ENCODE measurements around the gene LTBP1. TPM values are rescaled to one million over a fixed set of nuclear protein-coding genes. Genes with fewer than 3 reads are reported as not detected.
"Not testable (repeated sequence)": the region's sequence is repeated elsewhere in the genome, so short reads cannot be mapped to it uniquely, and the experiment has no call there.

Gene LTBP1
- total RNA-seq, 1 donor = 33.7 TPM

- H3K4me3 ChIP-seq (ENCODE audit: low read depth, low read length) = no peak overlapping the region
- no peak for TF ChIP-seq CTCF (IDR thresholded peaks at IDR 0.05; ENCODE audit: insufficient read depth, low read depth, low read length)
- no peak for DNase-seq (ENCODE audit: low read depth)
Observed at GRCh38 chr2:33230842-33231241, 284.1 kb downstream of the LTBP1 start.

GRCh38 chr2:33235559-33235958 lies 288.8 kb downstream of the LTBP1 start:
- H3K4me3 ChIP-seq (ENCODE audit: low read depth, low read length); DNase-seq (ENCODE audit: low read depth): not testable (repeated sequence)

- H3K4me3 ChIP-seq (ENCODE audit: low read depth, low read length) = no peak overlapping the region
- peak; percentile 78 for DNase-seq (ENCODE audit: low read depth)
- TF ChIP-seq CTCF (IDR thresholded peaks at IDR 0.05; ENCODE audit: insufficient read depth, low read depth, low read length) = no peak
Observed at GRCh38 chr2:33236482-33237385, 290.0 kb downstream of the LTBP1 start.

GRCh38 chr2:33238111-33238510 lies 291.4 kb downstream of the LTBP1 start:
- no peak for TF ChIP-seq CTCF (IDR thresholded peaks at IDR 0.05; ENCODE audit: insufficient read depth, low read depth, low read length)
- peak; percentile 88 for DNase-seq (ENCODE audit: low read depth)
- no peak overlapping the region for H3K4me3 ChIP-seq (ENCODE audit: low read depth, low read length)

GRCh38 chr2:33240178-33240577 lies 293.4 kb downstream of the LTBP1 start:
- no peak overlapping the region for H3K4me3 ChIP-seq (ENCODE audit: low read depth, low read length)
- TF ChIP-seq CTCF (IDR thresholded peaks at IDR 0.05; ENCODE audit: insufficient read depth, low read depth, low read length) = no peak
- peak; percentile 73 for DNase-seq (ENCODE audit: low read depth)

- DNase-seq (ENCODE audit: low read depth) = no peak
- H3K4me3 ChIP-seq (ENCODE audit: low read depth, low read length) = no peak overlapping the region
- TF ChIP-seq CTCF (IDR thresholded peaks at IDR 0.05; ENCODE audit: insufficient read depth, low read depth, low read length) = no peak
Observed at GRCh38 chr2:33241072-33241471, 294.3 kb downstream of the LTBP1 start.

- no peak overlapping the region for H3K4me3 ChIP-seq (ENCODE audit: low read depth, low read length)
- DNase-seq (ENCODE audit: low read depth) = peak; percentile 43
- TF ChIP-seq CTCF (IDR thresholded peaks at IDR 0.05; ENCODE audit: insufficient read depth, low read depth, low read length) = no peak
Observed at GRCh38 chr2:33241581-33241980, 294.8 kb downstream of the LTBP1 start.
